ENCODE measurements around the gene USP44.
"Not testable (repeated sequence)": the region's sequence is repeated elsewhere in the genome, so short reads cannot be mapped to it uniquely, and the experiment has no call there.

USP44 gene

DNA sequence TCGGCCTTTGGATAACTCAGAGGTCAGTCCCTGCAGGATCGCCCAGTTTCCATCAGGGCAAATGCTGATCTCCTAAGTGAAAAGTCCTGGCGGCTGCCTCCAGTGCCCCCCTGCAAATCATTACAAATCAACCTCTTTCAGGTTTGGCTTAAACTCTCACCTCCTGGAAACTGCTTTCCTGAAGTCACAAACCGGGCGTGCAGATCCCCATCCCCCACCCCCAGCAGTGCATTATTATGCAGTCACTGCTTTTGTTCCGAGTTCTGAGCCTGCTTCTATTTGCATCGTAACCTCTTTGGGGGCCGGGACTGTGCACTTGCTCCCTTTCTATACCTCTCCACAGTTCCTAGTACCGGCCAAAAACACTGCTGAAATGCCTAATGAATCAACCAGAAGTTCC lies at the start of gene USP44:
Gene USP44 (minus strand): TSS at position 172 of the 400 bp plus-strand sequence. CDS start 17,220 bp downstream, outside the sequence.
- DNase-seq (ENCODE audit: low spot score), result no peak

DNA sequence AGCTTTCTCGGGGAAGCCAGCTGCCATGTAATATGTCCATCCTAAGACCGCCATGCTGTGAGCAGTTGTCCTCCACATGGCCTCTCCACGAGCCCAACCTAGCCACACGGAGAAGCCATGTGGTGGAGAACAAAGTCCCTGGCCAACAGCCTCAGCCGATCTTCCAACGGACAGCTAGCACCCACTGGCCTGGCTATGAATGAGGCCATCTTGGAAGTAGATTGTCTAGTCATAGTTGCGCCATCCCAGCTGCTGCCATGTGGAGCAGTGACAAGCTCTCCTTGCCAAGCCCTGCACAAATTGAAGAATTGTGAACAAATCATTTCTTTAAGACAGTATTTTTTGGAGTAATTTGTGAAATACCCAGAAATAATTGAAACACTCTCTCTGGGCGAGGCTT lies 49.3 kb upstream of the USP44 start:
- DNase-seq (ENCODE audit: low spot score), result no peak

DNA sequence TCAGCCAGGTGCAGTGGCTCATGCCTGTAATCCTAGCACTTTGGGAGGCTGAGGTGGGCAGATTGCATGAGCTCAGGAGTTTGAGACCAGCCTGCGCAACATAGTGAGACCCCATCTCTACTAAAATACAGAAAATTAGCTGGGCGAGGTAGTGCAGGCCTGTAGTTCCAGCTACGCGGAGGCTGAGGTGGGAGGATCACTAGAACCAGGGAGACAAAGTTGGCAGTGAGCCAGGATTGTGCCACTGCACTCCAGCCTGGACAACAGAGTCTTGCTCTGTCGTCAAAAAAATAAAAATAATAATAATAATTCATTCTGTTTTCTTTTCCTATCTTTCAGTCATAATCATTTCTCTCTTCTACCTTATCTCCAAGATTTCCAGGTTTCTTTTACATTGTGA lies 48.6 kb upstream of the USP44 start:
- DNase-seq (ENCODE audit: low spot score), result no peak

DNA sequence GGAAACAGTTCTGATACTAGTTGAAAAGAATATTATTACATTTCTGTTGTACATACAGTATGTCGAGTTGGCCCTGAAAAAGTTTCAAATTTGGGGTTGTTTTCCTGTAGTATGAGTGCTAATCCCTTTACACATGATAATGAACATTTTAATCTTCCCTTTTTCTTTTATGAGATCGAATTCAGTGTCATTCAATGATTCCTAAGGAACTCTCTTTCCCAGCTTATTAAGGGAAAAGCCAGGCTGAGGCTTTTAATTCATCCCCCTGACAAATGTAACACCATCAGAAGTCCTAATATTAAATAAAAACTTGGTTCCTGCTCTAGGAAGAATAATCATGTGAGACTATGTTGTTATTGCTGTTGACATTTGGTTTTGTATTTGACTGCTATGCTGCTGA lies 42.9 kb upstream of the USP44 start:
- DNase-seq (ENCODE audit: low spot score), result no peak

DNA sequence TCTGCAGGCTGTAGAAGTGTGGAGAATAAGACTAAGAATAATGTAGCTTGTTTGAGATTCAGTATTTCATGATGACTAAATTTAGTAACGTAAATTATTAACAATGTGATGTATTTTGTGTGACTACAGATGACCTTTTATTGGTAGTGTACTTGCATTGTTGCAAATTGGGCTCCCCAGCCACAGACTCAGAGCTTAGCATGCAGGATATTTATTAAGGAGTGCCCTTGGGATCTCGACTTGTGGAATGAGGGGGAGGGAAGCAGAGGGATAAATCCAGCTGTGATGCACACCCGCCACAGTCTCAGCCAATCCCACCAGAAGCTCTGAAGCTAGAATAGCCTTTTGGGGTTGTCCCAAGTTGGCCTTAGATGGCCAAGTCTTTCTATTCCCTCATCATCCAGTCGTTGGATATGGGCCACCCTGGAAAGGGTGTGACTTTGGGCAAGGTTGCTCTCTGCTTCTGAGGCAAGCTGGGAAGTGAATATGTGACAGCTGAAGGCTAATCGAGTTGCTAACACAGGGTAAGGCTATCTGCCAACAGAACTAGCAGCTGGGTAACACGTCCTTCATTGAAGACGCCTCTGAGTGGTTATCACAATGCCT lies 42.1 kb upstream of the USP44 start:
- no peak for DNase-seq (ENCODE audit: low spot score)

DNA sequence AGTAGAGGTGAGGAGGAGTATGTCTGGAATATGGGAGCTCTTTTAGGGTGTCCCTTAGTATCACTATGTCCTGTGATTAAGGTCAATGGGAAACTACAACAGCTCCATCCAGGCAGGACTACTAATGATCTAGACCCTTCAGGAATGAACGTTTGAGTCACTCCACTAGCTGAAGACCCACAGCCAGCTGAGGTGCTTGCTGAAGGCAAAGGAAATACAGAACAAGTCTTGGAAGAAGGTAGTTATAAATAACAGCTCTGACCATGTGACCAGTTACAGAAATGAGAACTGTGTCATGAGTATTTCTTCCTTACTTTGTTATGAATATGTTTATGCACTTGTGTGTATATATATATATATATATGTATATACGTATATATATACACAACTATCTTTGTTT lies 40.5 kb upstream of the USP44 start:
- no peak for DNase-seq (ENCODE audit: low spot score)

DNA sequence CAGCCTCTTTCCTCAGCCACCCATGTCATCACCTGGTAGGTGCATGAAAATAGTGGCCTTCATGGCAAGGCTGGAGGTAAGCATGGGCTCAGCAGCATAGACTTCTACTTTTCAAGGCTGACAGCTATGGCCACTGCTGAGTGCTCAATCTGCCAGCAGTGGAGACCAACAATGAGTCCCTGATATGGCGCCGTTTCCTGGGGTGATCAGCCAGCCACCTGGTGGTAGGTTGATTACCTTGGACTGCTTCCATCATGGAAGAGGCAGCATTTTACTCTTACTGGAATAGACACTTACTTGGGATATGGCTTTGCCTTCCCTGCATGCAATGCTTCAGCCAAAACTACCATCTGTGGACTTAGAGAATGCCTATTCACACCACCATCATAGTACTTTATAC lies 39.5 kb upstream of the USP44 start:
- DNase-seq (ENCODE audit: low spot score), result no peak

DNA sequence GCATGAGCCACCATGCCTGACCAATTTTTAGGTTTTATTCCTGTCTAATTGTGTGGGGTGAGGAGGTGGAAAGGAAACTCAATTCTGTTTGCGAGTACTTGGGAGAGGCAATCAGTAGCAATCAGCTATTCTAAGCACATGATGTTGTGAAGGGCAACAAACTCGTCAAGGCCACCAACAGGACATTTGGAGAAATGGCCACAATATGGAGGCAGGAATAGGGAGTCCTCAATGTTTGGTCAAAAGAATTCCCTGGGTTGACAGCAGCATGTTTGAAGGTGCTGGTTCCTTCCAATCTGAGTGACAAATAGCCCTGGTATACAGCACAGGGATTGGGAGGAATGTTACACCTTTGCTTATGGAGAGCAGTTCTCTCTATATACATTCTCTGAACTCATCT lies 32.7 kb upstream of the USP44 start:
- DNase-seq (ENCODE audit: low spot score), result no peak

DNA sequence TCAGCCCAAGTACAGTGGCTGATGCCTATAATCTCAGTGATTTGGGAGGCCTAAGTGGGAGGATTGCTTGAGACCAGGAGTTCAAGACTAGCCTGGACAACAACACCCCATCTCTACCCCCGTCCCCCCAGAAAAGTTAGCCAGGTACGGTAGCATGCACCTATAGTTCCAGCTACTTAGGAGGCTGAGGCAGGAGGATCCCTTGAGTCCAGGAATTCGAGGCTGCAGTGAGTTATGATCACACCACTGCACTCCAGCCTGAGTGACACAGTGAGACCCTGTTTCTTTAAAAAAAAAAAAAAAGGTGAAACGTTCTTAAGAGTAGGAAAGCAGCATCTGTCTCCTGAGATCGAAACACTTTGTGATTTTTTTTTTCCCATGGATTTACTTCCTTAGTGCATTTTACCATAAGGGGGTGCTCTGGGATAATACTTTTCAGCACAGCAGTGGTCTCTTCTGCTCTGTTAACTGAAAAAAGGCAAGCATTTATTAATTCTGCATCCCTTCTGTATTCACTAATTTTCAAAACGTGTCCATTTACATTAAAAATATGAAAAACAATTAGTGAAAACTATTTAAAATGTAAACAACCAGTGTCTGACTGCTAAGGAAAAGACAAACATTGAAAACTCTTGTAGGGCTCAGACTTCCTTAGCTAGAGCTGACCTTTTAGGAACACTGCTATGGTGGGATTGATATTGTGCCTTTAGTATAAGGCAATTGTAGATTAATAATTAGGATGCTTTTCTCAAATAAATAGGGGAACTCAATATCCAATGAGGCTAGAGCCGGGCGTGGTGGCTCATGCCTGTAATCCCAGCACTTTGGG lies 31.2 kb upstream of the USP44 start:
- no peak for DNase-seq (ENCODE audit: low spot score)

DNA sequence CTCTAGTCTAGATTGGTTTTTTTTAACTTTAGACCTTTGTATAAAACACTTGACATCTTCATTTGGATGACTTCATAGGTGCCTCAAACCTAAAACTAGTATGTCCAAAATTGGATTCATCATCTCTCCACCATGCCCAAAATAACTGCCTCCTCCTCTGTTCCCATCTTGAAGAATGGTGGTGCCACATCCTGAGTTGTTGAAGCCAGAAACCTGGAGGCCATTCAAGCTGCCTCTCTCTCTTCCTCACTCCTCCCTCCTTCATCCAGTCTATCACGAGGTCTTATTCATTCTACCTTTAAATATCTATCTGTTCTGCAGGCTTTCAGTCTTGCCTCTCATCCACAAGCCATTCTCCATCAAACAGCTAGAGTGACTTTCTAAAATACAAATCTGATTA lies 26.5 kb upstream of the USP44 start:
- no peak for DNase-seq (ENCODE audit: low spot score)

DNA sequence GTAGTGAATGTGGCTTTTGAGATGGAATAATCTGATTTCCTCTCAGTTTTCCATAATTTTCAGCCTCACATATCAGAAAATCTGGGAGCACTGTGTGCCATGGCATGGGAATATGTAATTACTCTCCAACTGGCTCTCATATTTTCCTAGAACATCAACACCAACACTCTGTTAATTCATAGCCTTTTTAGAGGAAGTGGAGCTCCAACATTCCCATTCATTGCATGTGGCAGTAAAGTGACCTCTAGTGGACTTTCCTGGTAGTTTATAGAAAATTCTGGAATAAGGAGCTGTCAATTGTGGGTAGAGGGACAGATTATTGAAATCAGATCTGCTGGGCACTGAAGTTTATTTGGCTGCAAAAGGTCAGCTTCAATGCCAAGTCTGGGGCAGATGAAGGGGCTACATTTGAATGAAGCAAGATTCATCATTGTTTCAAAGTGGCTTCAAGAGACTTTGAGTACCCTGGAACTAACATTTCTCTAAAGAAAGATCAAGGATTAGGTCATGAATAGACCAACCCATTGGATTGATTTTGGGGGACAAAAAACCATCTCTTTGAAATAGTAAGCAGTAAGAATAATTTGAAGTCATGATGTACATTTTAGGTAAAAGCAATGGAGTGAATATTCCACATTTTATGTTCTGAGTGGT lies 23.6 kb upstream of the USP44 start:
- no peak for DNase-seq (ENCODE audit: low spot score)

DNA sequence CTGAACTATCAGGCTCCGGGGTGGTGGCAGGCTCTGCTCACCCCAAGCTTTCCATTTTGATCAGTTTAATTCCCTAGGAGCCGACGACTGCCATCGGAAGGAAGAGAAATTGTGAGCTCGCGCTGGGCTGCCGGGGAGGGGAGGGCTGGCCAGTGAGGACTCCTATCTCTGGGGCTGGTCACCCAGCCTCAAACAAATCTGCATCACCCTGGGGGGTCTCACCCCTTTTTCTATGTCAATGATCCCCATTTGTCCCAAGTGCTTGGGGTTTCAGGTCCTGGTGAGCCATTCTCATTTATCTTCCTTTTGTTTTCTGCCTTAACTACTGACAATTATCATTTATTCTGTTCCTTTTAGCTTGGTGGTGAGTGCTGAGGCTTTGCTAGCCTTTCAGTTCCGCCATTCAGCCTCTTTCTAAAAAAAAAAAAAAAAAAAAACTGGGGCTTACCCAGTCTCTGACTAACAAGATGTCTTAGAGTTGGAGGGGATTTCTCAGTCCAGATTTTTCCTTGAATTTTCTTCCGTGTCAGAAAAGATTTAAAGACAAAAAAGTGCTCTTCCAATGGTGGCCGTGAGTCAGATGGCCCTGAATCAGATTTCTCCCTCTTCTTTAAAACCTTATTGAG lies 22.8 kb upstream of the USP44 start:
- DNase-seq (ENCODE audit: low spot score), result no peak

DNA sequence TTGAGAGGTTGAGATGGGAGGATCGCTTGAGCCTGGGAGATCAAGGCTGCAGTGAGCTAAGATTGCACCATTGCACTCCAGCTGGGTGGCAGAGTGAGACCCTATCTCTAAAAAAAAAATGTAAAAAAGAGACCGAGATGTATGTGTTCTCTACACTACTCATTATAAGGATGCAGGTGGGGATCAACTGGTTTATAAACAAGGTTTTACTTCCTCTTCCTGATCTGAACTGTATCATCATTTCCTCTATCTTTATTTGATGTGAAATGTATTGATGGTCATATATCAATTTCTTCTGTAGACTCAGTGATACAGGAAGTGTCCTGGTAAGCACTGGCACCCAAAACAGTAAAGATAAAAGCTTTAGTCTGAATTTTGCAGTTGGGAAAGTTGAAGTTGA lies 20.1 kb upstream of the USP44 start:
- DNase-seq (ENCODE audit: low spot score), result no peak

DNA sequence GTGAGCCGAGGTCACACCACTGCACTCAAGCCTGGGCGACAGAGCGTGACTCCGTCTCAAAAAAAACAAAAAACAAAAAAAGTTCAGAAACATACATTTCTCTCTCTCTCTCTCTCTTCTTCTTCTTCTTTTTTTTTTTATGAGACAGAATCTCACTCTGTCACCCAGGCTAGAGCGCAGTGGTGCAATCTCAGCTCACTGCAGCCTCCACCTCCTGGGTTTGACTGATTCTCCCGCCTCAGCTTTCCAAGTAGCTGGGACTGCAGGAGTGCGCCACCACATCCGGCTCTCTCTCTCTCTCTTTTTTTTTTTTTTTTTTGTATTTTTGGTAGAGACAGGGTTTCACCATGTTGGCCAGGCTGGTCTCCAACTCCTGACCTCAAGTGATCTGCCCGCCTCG lies 16.8 kb upstream of the USP44 start:
- DNase-seq (ENCODE audit: low spot score), result not testable (repeated sequence)

DNA sequence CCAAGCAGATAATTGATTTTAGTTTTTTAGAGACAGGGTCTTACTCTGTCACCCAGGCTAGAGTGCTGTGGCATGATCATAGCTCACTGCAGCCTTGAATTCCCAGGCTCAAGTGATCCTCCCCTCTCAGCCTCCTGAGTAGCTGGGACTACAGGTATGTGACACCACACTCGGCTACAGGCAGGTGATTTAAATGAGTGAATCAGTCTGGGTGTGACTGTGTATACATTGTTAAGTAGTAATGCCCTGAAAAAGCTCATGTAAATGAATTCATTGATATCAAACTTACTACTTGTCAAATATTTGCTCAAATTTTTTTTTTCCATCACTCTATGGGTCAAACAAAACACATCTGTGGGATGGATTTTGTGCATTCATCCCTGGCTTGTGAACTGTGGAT lies 6.3 kb upstream of the USP44 start:
- DNase-seq (ENCODE audit: low spot score), result no peak

DNA sequence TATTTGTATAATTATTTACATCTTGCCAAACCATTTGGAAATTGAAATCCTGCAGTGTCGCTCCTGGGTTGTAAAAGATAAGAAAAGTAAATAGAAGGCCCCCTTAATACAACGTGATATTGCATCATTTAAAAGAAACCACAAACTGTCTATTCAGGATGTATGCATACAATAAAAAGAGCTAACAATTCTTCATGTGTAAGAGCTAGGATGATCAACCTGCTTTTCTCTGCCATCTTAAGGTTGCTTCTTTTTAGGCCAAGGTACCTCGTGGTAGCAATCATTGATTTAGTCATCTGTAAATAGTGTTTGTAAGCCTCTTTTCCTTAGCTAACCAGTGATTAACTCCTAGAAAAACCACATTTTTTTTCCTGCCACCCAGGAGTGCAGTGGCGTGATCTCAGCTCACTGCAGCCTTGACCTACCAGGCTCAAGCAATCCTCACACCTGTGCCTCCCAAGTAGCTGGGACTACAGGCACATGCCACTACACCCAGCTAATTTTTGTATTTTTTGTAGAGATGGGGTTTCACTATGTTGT lies 3.3 kb upstream of the USP44 start:
- DNase-seq (ENCODE audit: low spot score), result no peak

DNA sequence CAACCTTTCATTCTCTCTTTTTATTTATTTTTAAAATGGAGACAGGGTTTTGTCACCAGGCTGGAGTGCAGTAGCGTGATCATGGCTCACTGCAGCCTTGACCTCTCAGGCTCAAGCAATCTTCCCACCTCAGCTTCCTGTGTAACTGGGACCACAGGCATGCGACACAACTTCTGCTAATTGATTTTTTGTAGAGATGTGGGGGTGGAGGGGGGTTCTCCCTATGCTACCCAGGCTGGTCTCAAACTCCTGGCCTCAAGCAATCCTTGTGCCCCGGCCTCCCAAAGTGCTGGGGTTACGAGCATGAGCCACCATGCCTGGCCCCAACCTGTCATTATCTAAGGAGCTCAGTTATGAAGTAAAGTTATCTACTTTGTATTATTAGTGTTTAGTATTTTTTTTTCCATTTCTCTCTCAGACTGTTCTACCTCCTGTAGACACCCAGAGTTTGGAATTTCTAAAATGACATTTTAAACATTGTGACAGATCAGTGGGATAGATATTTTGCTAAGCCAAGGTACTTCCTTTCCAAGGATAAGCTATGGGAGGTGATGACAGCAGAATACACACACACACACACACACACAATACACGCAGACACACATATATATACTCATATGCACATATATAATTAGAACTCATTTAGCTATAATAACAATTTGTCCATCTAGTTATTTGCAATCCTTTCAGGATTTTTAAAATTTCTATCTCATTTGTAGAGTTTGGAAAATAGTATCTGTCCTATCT lies 2.1 kb upstream of the USP44 start:
- DNase-seq (ENCODE audit: low spot score), result no peak

DNA sequence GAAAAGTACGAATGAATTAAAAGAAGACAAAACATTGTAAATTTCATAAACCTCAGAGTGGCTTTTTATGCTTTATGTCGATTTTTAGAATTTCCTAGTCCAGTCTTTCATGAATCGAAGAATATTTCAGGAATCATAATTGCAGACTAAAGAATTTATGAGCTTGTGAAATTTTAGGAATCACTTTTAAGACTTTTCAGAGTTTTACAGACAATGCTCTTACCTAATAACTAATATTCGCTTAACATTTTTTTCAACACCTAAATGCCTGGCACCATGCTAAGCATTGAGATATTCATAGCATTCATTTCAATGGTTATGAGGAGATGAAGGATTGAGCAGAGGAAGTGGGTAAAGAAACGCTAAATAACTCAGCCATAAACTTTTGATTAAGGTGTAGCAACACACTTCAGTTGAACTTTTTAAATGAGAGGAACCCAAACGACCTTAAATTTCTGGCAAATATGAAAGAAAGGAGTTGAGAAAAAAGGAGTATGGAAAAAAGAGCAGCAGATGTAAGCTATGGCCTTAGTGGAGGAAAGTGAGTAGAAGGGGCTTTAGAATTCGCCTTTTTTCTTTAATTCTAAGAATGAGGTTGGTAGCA lies 739 bp upstream of the USP44 start:
- DNase-seq (ENCODE audit: low spot score), result no peak

DNA sequence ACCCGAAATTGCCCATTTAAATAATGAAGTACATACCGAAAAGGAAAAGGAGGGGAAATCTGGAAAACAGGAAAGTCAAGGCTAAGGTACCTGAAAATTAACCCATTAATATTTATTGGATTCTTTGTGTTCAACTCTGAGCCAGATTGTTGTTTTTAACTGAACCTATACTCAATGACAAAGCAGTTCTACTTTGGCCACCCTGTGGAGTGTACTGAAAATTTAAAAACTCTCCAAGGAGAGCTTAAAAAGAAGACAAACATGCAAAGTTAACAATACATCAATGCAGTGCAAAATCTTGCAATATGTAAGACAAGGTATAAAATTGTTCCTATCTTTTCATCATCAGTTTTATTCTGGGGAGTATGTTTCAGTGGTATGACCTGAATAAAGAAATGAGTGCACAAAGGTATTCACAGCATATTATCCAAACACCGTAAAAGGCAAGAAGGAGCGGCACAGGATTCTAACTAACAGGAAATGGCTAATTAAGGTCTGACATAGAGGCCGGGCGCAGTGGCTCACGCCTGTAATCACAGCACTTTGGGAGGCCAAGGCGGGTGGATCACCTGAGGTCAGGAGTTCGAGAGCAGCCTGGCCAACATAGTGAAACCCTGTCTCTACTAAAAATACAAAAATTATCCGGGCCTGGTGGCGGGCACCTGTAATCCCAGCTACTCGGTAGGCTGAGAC lies 1.7 kb downstream of the USP44 start:
- DNase-seq (ENCODE audit: low spot score), result no peak

DNA sequence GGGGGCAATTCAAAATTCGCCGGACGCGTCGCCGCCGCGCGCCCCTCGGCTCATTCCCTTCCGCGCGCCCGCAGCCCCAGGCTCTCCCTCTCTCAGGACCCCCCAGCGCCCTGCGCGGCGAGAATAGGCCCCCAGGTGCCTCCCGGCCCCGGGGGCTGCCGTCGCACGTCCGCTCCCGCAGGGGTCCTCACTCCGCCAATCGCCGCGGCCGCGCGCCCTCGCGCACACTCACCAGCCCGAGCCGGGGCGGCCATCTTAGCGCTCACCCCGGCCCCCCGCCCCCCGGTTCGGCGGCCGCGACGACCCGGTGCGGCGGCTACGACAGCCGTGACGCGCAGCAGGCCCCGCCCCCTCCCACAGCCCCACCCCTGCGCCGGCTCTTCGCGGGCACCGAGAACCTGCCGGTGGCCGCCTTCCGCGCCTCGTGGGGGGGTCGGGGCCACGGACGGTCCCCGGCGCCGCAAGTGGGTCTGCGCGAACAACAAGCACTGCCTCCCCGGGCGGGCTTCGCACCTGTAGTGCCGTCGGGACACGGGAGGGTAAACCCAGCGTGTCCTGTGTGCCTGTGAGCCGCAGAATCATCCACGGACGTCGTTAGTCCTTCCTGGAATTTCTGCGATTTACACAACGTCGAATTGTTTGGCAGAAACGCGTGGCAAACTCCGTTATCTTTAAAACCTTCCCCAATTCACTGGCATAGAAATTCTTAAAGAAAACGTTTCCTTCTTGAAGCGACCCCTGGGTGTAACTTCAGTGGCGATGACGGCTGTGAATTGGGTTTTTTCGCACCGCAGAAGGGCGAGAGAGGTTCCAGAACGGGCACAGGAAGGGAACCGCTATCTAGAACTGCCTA lies 2.5 kb downstream of the USP44 start:
- DNase-seq (ENCODE audit: low spot score), result peak; percentile 54

Measured in CD4-positive, alpha-beta T cell treated with Interleukin-15 for 4 hours (primary cell).